ENCODE results near the gene SH3RF1. TPM values are rescaled to one million over a fixed set of nuclear protein-coding genes. Genes with fewer than 3 reads are reported as not detected.

SH3RF1 gene
- total and polyA plus RNA-seq, 5 experiments from 2014 or later: 0.16 TPM; not detected in 4

DNA sequence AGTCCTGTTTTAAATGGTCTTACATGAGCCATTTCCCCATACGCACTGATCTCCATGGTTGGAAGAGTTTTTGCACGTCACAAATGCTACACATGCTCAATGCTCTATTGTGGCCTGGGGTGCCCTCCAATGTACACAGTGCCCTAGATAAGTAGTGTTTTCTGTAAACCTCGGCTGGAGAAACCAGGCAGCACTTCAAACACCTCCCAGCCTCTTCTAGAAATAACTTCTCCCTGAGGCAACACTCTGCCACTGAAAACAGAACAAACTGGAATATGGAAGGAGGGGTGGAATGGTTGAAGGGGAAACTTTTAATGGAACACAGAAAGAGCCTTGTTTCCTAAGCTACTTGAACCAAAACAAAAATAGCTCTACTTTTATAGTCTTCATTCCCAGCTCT, 136.8 kb downstream of the SH3RF1 start:
- DNase-seq (no peak), ATAC-seq (no peak)
- POLR2A ChIA-PET: no interaction called here
- Mint-ChIP-seq H3K27ac (no peak overlapping the region), H3K36me3 (no peaks in the 10 kb centered on the region), H3K4me1 (no peaks in the 10 kb centered on the region), H3K27me3 (peaks cover 0 to 7% (median 0%) of the 10 kb centered on the region in 5 donors), H3K4me3 (no peak overlapping the region), H3K9me3 (no peaks in the 10 kb centered on the region)

- no peak overlapping the region for H3K4me3 Mint-ChIP-seq
- H3K27me3 Mint-ChIP-seq: peaks cover 0 to 7% (median 0%) of the 10 kb centered on the region in 5 donors
- no peak for DNase-seq
- H3K9me3 Mint-ChIP-seq: no peaks in the 10 kb centered on the region
- no peak for ATAC-seq
- no peak overlapping the region for H3K27ac Mint-ChIP-seq
- no peaks in the 10 kb centered on the region for H3K4me1 Mint-ChIP-seq
- no peaks in the 10 kb centered on the region for H3K36me3 Mint-ChIP-seq
- POLR2A ChIA-PET: no interaction called here
These were observed 138.0 kb downstream of the SH3RF1 start for GRCh38 chr4:169132561-169133305.

GRCh38 chr4:169131556-169132208, 139.1 kb downstream of the SH3RF1 start:
- Mint-ChIP-seq H3K4me3 (no peak overlapping the region), H3K27ac (no peak overlapping the region), H3K4me1 (no peaks in the 10 kb centered on the region), H3K36me3 (no peaks in the 10 kb centered on the region), H3K9me3 (no peaks in the 10 kb centered on the region), H3K27me3 (peaks cover 0 to 7% (median 0%) of the 10 kb centered on the region in 5 donors)
- POLR2A ChIA-PET: no interaction called here
- DNase-seq (no peak), ATAC-seq (no peak)

DNA sequence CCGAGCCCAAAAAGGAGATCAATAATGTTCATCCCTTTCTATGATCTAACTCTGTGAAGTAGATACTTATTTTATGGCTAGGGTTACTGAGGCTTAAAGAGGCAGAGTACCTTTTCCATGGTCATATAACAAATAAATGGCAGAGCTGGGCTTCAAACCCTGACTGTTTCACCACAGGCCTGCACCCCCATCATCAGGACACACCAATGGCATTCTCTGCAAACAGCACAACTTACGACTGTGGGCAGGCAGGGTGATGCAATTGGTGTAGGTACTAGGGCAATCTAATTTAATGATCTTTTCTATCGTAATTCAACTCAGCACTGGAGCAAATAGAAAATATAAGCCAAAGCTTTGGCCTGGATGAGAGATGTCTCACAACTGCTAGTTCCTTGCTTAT, 141.9 kb downstream of the SH3RF1 start:
- Mint-ChIP-seq H3K27me3 (no peaks in the 10 kb centered on the region), H3K4me3 (no peak overlapping the region), H3K36me3 (no peaks in the 10 kb centered on the region), H3K9me3 (no peaks in the 10 kb centered on the region), H3K27ac (peak overlapping the region in 1 of 10 donors; percentile 23), H3K4me1 (no peaks in the 10 kb centered on the region)
- ATAC-seq (no peak), DNase-seq (no peak)
- POLR2A ChIA-PET: no interaction called here

- Mint-ChIP-seq H3K4me3 (no peak overlapping the region), H3K27ac (no peak overlapping the region)
These were observed 143.4 kb downstream of the SH3RF1 start for GRCh38 chr4:169127314-169127713.

GRCh38 chr4:169124661-169125060, 146.1 kb downstream of the SH3RF1 start:
- DNase-seq (no peak), ATAC-seq (no peak)
- Mint-ChIP-seq H3K27me3 (peaks cover 0 to 8% (median 0%) of the 10 kb centered on the region in 5 donors), H3K4me1 (no peaks in the 10 kb centered on the region), H3K4me3 (no peak overlapping the region), H3K27ac (no peak overlapping the region), H3K9me3 (no peaks in the 10 kb centered on the region), H3K36me3 (no peaks in the 10 kb centered on the region)
- POLR2A ChIA-PET: no interaction called here

More at GRCh38 chr4:169127314-169127713, 143.4 kb downstream of the SH3RF1 start:
- no peaks in the 10 kb centered on the region for H3K27me3 Mint-ChIP-seq
- H3K4me1 Mint-ChIP-seq: no peaks in the 10 kb centered on the region
- ATAC-seq (no peak), DNase-seq (no peak)
- POLR2A ChIA-PET: no interaction called here
- no peaks in the 10 kb centered on the region for H3K9me3 Mint-ChIP-seq
- H3K36me3 Mint-ChIP-seq: no peaks in the 10 kb centered on the region

DNA sequence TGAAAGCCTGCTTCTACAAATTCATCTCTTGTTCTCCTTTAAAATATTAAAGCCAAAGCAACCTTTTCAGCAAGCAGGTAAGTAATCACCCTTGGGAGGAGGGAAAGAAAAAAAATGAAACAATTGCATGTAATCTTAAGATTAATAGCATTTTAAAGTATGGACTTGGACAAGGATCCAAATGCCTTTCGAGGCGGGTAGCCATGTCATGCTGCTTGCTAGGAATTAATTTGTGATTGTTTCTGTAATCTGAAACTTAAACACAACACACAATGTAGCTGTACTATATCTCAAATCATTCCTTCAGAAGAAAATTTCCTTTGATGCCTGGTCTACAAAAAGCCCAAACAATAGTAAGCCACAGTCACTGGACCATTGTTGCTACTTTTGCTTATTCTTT, 148.3 kb downstream of the SH3RF1 start:
- Mint-ChIP-seq H3K4me1 (no peaks in the 10 kb centered on the region), H3K4me3 (no peak overlapping the region), H3K27me3 (peaks cover 0 to 8% (median 0%) of the 10 kb centered on the region in 5 donors), H3K9me3 (no peaks in the 10 kb centered on the region), H3K36me3 (no peaks in the 10 kb centered on the region), H3K27ac (no peak overlapping the region)
- POLR2A ChIA-PET: no interaction called here
- no peak for DNase-seq
- ATAC-seq: no peak

- no peak for ATAC-seq
- no peak for DNase-seq
- POLR2A ChIA-PET: no interaction called here
- Mint-ChIP-seq H3K27ac (no peak overlapping the region), H3K9me3 (no peaks in the 10 kb centered on the region), H3K27me3 (peaks cover 0 to 8% (median 0%) of the 10 kb centered on the region in 5 donors), H3K4me1 (no peaks in the 10 kb centered on the region), H3K36me3 (no peaks in the 10 kb centered on the region), H3K4me3 (no peak overlapping the region)
These were observed 148.8 kb downstream of the SH3RF1 start for GRCh38 chr4:169121861-169122382.

GRCh38 chr4:169120624-169121023, 150.1 kb downstream of the SH3RF1 start:
- H3K36me3 Mint-ChIP-seq: no peaks in the 10 kb centered on the region
- peaks cover 0 to 8% (median 0%) of the 10 kb centered on the region in 5 donors for H3K27me3 Mint-ChIP-seq
- H3K4me3 Mint-ChIP-seq: no peak overlapping the region
- no peak overlapping the region for H3K27ac Mint-ChIP-seq
- POLR2A ChIA-PET: no interaction called here
- no peaks in the 10 kb centered on the region for H3K4me1 Mint-ChIP-seq
- no peak for ATAC-seq
- no peak for DNase-seq
- H3K9me3 Mint-ChIP-seq: no peaks in the 10 kb centered on the region

- no peaks in the 10 kb centered on the region for H3K36me3 Mint-ChIP-seq
- POLR2A ChIA-PET: no interaction called here
These were observed 151.2 kb downstream of the SH3RF1 start for GRCh38 chr4:169119536-169119935.

GRCh38 chr4:169117591-169118081, 153.1 kb downstream of the SH3RF1 start:
- Mint-ChIP-seq H3K27me3 (peaks cover 0 to 8% (median 0%) of the 10 kb centered on the region in 5 donors), H3K36me3 (no peaks in the 10 kb centered on the region), H3K4me3 (no peak overlapping the region), H3K9me3 (no peaks in the 10 kb centered on the region), H3K27ac (no peak overlapping the region), H3K4me1 (no peaks in the 10 kb centered on the region)
- DNase-seq (no peak), ATAC-seq (no peak)
- POLR2A ChIA-PET: no interaction called here

More at GRCh38 chr4:169119536-169119935, 151.2 kb downstream of the SH3RF1 start:
- Mint-ChIP-seq H3K27ac (no peak overlapping the region), H3K27me3 (peaks cover 0 to 8% (median 0%) of the 10 kb centered on the region in 5 donors), H3K4me1 (no peaks in the 10 kb centered on the region), H3K9me3 (no peaks in the 10 kb centered on the region), H3K4me3 (no peak overlapping the region)
- DNase-seq (no peak), ATAC-seq (no peak)

DNA sequence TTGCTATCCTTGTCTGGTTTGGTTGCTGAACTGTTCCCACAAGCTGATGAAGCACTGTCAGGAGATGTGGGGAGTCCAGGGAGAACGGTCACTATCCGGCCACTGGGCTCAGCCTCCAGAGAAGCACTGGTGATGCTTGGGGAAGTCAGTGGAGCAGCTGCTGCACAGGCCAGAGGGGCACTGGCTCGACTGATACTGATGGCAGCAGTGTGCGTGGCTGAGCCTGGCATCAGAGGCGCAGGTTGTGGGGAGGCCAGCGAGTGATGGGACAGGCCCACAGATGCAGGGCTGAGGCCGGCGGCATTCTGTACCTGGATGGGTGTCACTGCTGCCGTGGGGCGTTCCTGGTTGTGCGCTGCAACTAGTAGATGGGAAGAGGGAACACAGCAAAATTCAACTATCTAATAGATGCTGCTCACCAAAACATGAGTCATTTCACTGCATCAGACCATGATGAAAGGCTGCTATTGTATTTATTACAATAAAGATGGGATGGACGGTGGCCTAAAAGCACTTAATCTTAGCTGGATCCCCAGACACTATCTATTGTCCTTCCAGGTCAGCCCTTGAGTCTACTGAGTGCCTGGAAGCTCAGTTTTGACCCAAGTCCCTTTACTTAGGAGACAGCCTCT, 154.4 kb downstream of the SH3RF1 start:
- no peak for ATAC-seq
- POLR2A ChIA-PET: no interaction called here
- Mint-ChIP-seq H3K4me3 (no peak overlapping the region), H3K4me1 (no peaks in the 10 kb centered on the region), H3K36me3 (no peaks in the 10 kb centered on the region), H3K9me3 (no peaks in the 10 kb centered on the region), H3K27ac (no peak overlapping the region), H3K27me3 (no peaks in the 10 kb centered on the region)
- no peak for DNase-seq

- DNase-seq (no peak), ATAC-seq (no peak)
- H3K9me3 Mint-ChIP-seq: no peaks in the 10 kb centered on the region
- H3K36me3 Mint-ChIP-seq: no peaks in the 10 kb centered on the region
- no peak overlapping the region for H3K27ac Mint-ChIP-seq
- no peaks in the 10 kb centered on the region for H3K4me1 Mint-ChIP-seq
- H3K4me3 Mint-ChIP-seq: no peak overlapping the region
- H3K27me3 Mint-ChIP-seq: no peaks in the 10 kb centered on the region
- POLR2A ChIA-PET: no interaction called here
These were observed 154.9 kb downstream of the SH3RF1 start for GRCh38 chr4:169115897-169116254.

Data from naive thymus-derived CD8-positive, alpha-beta T cell (primary cell).